ENCODE results near the gene M6PR. TPM values are rescaled to one million over a fixed set of nuclear protein-coding genes. Genes with fewer than 3 reads are reported as not detected.

M6PR gene
- total and polyA plus RNA-seq, 2 of the 13 experiments (the other 11 are each of a cell fraction or from before 2014, with no cell fraction given) = 98.2 to 127 TPM

- TF ChIP-seq ATF7 (IDR thresholded peaks at IDR 0.05) = no peak
- TF ChIP-seq ATF7 (CRISPR knock-in tag; IDR thresholded peaks at IDR 0.05) = no peak; the same call in 1 of the 2 replicates
- peak; percentile 70 for TF ChIP-seq SIX4 (CRISPR knock-in tag; IDR thresholded peaks at IDR 0.05)
- TF ChIP-seq ZBTB49 (CRISPR knock-in tag; IDR thresholded peaks at IDR 0.05; ENCODE audit: borderline replicate concordance) = no peak
- TF ChIP-seq ZNF337 (CRISPR knock-in tag; IDR thresholded peaks at IDR 0.05; ENCODE audit: borderline replicate concordance, low read depth) = no peak
- TF ChIP-seq ELF1 (CRISPR knock-in tag; IDR thresholded peaks at IDR 0.05) = peak; percentile 90
- TF ChIP-seq, protein P1, sequence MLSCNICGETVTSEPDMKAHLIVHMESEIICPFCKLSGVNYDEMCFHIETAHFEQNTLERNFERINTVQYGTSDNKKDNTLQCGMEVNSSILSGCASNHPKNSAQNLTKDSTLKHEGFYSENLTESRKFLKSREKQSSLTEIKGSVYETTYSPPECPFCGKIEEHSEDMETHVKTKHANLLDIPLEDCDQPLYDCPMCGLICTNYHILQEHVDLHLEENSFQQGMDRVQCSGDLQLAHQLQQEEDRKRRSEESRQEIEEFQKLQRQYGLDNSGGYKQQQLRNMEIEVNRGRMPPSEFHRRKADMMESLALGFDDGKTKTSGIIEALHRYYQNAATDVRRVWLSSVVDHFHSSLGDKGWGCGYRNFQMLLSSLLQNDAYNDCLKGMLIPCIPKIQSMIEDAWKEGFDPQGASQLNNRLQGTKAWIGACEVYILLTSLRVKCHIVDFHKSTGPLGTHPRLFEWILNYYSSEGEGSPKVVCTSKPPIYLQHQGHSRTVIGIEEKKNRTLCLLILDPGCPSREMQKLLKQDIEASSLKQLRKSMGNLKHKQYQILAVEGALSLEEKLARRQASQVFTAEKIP (CRISPR knock-in tag; IDR thresholded peaks at IDR 0.05; ENCODE audit: borderline replicate concordance) = no peak
- TF ChIP-seq KDM2A (CRISPR knock-in tag; IDR thresholded peaks at IDR 0.05; ENCODE audit: borderline replicate concordance, low read depth) = peak; percentile 81; the same call in 1 of the 2 replicates
- TF ChIP-seq ZNF414 (CRISPR knock-in tag; IDR thresholded peaks at IDR 0.05) = no peak; the same call in 1 of the 2 replicates
- TF ChIP-seq NFE2 (CRISPR knock-in tag; IDR thresholded peaks at IDR 0.05) = no peak
- TF ChIP-seq ZNF431 (CRISPR knock-in tag; IDR thresholded peaks at IDR 0.05; ENCODE audit: borderline replicate concordance, low read depth) = peak; percentile 52; the same call in 1 of the 2 replicates
- 0 out of 2 replicates have a peak, but pooled peaks have one; percentile 48 for TF ChIP-seq KDM4B (CRISPR knock-in tag; IDR thresholded peaks at IDR 0.05)
- 0 out of 2 replicates have a peak, but pooled peaks have one; percentile 66 for TF ChIP-seq TEF (CRISPR knock-in tag; IDR thresholded peaks at IDR 0.05)
- peak; percentile 37; the same call in 1 of the 2 replicates for TF ChIP-seq SNAPC5 (CRISPR knock-in tag; IDR thresholded peaks at IDR 0.05; ENCODE audit: borderline replicate concordance)
- TF ChIP-seq RARA (CRISPR knock-in tag; IDR thresholded peaks at IDR 0.05) = peak; percentile 59
- TF ChIP-seq ZNF235 (CRISPR knock-in tag; IDR thresholded peaks at IDR 0.05; ENCODE audit: borderline replicate concordance) = peak; percentile 66; the same call in 1 of the 2 replicates
- TF ChIP-seq, protein P2, sequence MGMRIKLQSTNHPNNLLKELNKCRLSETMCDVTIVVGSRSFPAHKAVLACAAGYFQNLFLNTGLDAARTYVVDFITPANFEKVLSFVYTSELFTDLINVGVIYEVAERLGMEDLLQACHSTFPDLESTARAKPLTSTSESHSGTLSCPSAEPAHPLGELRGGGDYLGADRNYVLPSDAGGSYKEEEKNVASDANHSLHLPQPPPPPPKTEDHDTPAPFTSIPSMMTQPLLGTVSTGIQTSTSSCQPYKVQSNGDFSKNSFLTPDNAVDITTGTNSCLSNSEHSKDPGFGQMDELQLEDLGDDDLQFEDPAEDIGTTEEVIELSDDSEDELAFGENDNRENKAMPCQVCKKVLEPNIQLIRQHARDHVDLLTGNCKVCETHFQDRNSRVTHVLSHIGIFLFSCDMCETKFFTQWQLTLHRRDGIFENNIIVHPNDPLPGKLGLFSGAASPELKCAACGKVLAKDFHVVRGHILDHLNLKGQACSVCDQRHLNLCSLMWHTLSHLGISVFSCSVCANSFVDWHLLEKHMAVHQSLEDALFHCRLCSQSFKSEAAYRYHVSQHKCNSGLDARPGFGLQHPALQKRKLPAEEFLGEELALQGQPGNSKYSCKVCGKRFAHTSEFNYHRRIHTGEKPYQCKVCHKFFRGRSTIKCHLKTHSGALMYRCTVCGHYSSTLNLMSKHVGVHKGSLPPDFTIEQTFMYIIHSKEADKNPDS (CRISPR knock-in tag; IDR thresholded peaks at IDR 0.05) = peak; percentile 79; the same call in 1 of the 2 replicates
- no peak for TF ChIP-seq PREB (CRISPR knock-in tag; IDR thresholded peaks at IDR 0.05)
- TF ChIP-seq MAFK (conservative IDR thresholded peaks at IDR 0.05 in 1 of 2, IDR thresholded peaks at IDR 0.05 in 1 of 2; ENCODE audit: low read length in 2 of 2) = no peak
These were observed at the start of gene M6PR (continued) for GRCh38 chr12:8949342-8950220.

All from HepG2 (cell line).